Measurements from ENCODE around the gene DUOX1. TPM values are rescaled to one million over a fixed set of nuclear protein-coding genes. Genes with fewer than 3 reads are reported as not detected.
A peak's percentile ranks its signal among the peaks of the same experiment; 100 is the strongest.

DUOX1 gene
- total and polyA plus RNA-seq, 2 of the 13 experiments (the other 11 are each of a cell fraction or from before 2014, with no cell fraction given) = 0.03 TPM; not detected in 1

GRCh38 chr15:45167631-45168205 is 37.9 kb downstream of the DUOX1 start:
- ATAC-seq = no peak
- Histone ChIP-seq H3K27ac (ENCODE audit: extremely low read length, insufficient read depth, low read length) (peak overlapping the region; percentile 18), H2AFZ (ENCODE audit: low read length) (no peak overlapping the region), H3K4me2 (ENCODE audit: low read depth, low read length) (no peak overlapping the region), H3K27me3 (ENCODE audit: control insufficient read depth in 1 of 2, insufficient read depth in 2 of 2, low read length in 2 of 2) (no peaks in the 10 kb centered on the region), H3K9ac (ENCODE audit: insufficient read depth, low read depth, low read length) (0 out of 2 replicates have a peak overlapping the region, but pooled peaks have one; percentile 84), H3K4me3 (replicated peaks in 1 of 3; ENCODE audit: insufficient read depth in 1 of 3, low read depth in 2 of 3, low read length in 3 of 3) (peak overlapping the region in 2 of 3 experiments; percentile 69 to 76; a peak in 3 of 6 replicates), H3K9me3 (ENCODE audit: low read length) (no peaks in the 10 kb centered on the region), H4K20me1 (ENCODE audit: insufficient read depth, low read length) (no peaks in the 10 kb centered on the region), H3K79me2 (ENCODE audit: insufficient read depth, low read length) (no peaks in the 10 kb centered on the region), H3K4me1 (ENCODE audit: insufficient read depth, low read length) (peaks cover 37% of the 10 kb centered on the region), H3K36me3 (replicated peaks in 1 of 2; ENCODE audit: control insufficient read depth in 1 of 2, insufficient read depth in 2 of 2, low read length in 2 of 2) (peaks cover 3 to 16% of the 10 kb centered on the region in 2 experiments; a peak in 3 of 5 replicates)
- CTCF ChIA-PET (ENCODE audit: low intra/inter-chr PET ratio, low total read pairs) = no interaction called here
- DNase-seq (ENCODE audit: low spot score) = no peak
- POLR2A ChIA-PET = interaction anchor here (0.7 to 2.7 kb wide), 6 partner anchors 10 to 33 kb away, joined by 3 to 13 read pairs (median 4); no protein-coding TSS in a partner anchor
- no peak for FAIRE-seq
- WGBS (ENCODE audit: low lambda C conversion rate) = 96% methylated on average over 6 of the region's 9 CpGs
- TF ChIP-seq NR2F6 (IDR thresholded peaks at IDR 0.05) = 0 out of 2 replicates have a peak, but pooled peaks have one; percentile 31
- TF ChIP-seq NR2F6 (CRISPR knock-in tag; IDR thresholded peaks at IDR 0.05) = no peak
- 0 out of 2 replicates have a peak, but pooled peaks have one; percentile 45 for TF ChIP-seq ZFP41 (CRISPR knock-in tag; IDR thresholded peaks at IDR 0.05; ENCODE audit: borderline replicate concordance)
- no peak for TF ChIP-seq HHEX (CRISPR knock-in tag; IDR thresholded peaks at IDR 0.05)
- no peak for TF ChIP-seq ZSCAN20 (CRISPR knock-in tag; IDR thresholded peaks at IDR 0.05; ENCODE audit: borderline replicate concordance)
- TF ChIP-seq HOXA9 (CRISPR knock-in tag; IDR thresholded peaks at IDR 0.05; ENCODE audit: borderline replicate concordance) = no peak
- TF ChIP-seq RBM39 (IDR thresholded peaks at IDR 0.05; ENCODE audit: low read depth, low read length, poor library complexity, severe bottlenecking) = peak; percentile 3
- no TSS peak for BruUV-seq (replicated peaks)
- in situ Hi-C loops (cut with HindIII; ENCODE audit: extremely low pct_ligation_motif_present, low pct_unique_long_range_greater_than_20kb) = no loop called here
- intact Hi-C loops (cut with micrococcal nuclease; ENCODE audit: unreplicated experiment) = loop anchor here (1.0 kb wide), 2 partner anchors 20 to 31 kb away; partner anchors contain the start of gene SHF

GRCh38 chr15:45168286-45168685 is 38.5 kb downstream of the DUOX1 start:
- CTCF ChIA-PET (ENCODE audit: low intra/inter-chr PET ratio, low total read pairs) = no interaction called here
- Histone ChIP-seq H2AFZ (ENCODE audit: low read length) (no peak overlapping the region), H3K9me3 (ENCODE audit: low read length) (no peaks in the 10 kb centered on the region), H4K20me1 (ENCODE audit: insufficient read depth, low read length) (no peaks in the 10 kb centered on the region), H3K27ac (ENCODE audit: extremely low read length, insufficient read depth, low read length) (no peak overlapping the region), H3K36me3 (replicated peaks in 1 of 2; ENCODE audit: control insufficient read depth in 1 of 2, insufficient read depth in 2 of 2, low read length in 2 of 2) (peaks cover 5 to 21% of the 10 kb centered on the region in 2 experiments; a peak in 4 of 5 replicates), H3K79me2 (ENCODE audit: insufficient read depth, low read length) (no peaks in the 10 kb centered on the region), H3K4me1 (ENCODE audit: insufficient read depth, low read length) (peaks cover 31% of the 10 kb centered on the region), H3K4me3 (replicated peaks in 1 of 3; ENCODE audit: insufficient read depth in 1 of 3, low read depth in 2 of 3, low read length in 3 of 3) (no peak overlapping the region), H3K4me2 (ENCODE audit: low read depth, low read length) (no peak overlapping the region), H3K27me3 (ENCODE audit: control insufficient read depth in 1 of 2, insufficient read depth in 2 of 2, low read length in 2 of 2) (no peaks in the 10 kb centered on the region), H3K9ac (ENCODE audit: insufficient read depth, low read depth, low read length) (no peak overlapping the region)
- TSS peak; percentile 48 for BruUV-seq (replicated peaks)
- DNase-seq (ENCODE audit: low spot score) (no peak), FAIRE-seq (no peak), ATAC-seq (no peak)
- intact Hi-C loops (cut with micrococcal nuclease; ENCODE audit: unreplicated experiment) = no loop called here
- POLR2A ChIA-PET = interaction anchor here (1.2 to 2.7 kb wide), 4 partner anchors 9 to 32 kb away, joined by 3 to 13 read pairs (median 4); no protein-coding TSS in a partner anchor
- in situ Hi-C loops (cut with HindIII; ENCODE audit: extremely low pct_ligation_motif_present, low pct_unique_long_range_greater_than_20kb) = no loop called here
- 83% methylated on average over 1 of the region's 4 CpGs for WGBS (ENCODE audit: low lambda C conversion rate)
- TF ChIP-seq PRMT3 (CRISPR knock-in tag; IDR thresholded peaks at IDR 0.05; ENCODE audit: borderline replicate concordance, low read depth) (no peak), MIER2 (CRISPR knock-in tag; IDR thresholded peaks at IDR 0.05) (no peak), NCOA1 (CRISPR knock-in tag; IDR thresholded peaks at IDR 0.05) (no peak), CCDC6 (CRISPR knock-in tag; IDR thresholded peaks at IDR 0.05) (no peak), SETDB1 (CRISPR knock-in tag; IDR thresholded peaks at IDR 0.05; ENCODE audit: borderline replicate concordance) (no peak), SMAD1 (CRISPR knock-in tag; IDR thresholded peaks at IDR 0.05; ENCODE audit: borderline replicate concordance, low read depth) (no peak), TCF12 (IDR thresholded peaks at IDR 0.05) (no peak), TCF12 (CRISPR knock-in tag; IDR thresholded peaks at IDR 0.05) (no peak), GLI4 (CRISPR knock-in tag; IDR thresholded peaks at IDR 0.05; ENCODE audit: borderline replicate concordance) (no peak), NR2F6 (IDR thresholded peaks at IDR 0.05) (no peak), NR2F6 (CRISPR knock-in tag; IDR thresholded peaks at IDR 0.05) (no peak), SMAD9 (CRISPR knock-in tag; IDR thresholded peaks at IDR 0.05) (no peak), FOXO1 (CRISPR knock-in tag; IDR thresholded peaks at IDR 0.05) (no peak), PHF21A (CRISPR knock-in tag; IDR thresholded peaks at IDR 0.05) (no peak), TCF7 (IDR thresholded peaks at IDR 0.05; ENCODE audit: low read depth) (no peak), ZNF780A (CRISPR knock-in tag; IDR thresholded peaks at IDR 0.05) (no peak), AHR (CRISPR knock-in tag; IDR thresholded peaks at IDR 0.05) (no peak)
